Heart left ventricle (tissue), 16 donors: Measurements from ENCODE around the gene RAI1. TPM values are rescaled to one million over a fixed set of nuclear protein-coding genes. Genes with fewer than 3 reads are reported as not detected.

ENCODE experiments used
- ATAC-seq, 4 donors: fragments of 200-7000 bp; cut with Tn5 transposase; one replicate each; pipeline ENCODE4 v1.9.1; 2020 to 2022; ENCODE audit warnings: moderate library complexity in 4 of 4, mild to moderate bottlenecking in 3 of 4, moderate number of reproducible peaks in 1 of 4
- DNase-seq, 5 donors: peaks; one replicate each; pipeline ENCODE4 v3.0.0-alpha.2; 2020
- H3K27ac ChIP-seq, 12 donors: fragments of 200-600 bp; sonication (generic) in 4 of 12; one replicate each; pipeline versions ENCODE4 v1.5.0 to v1.8.0; 2016 to 2022; ENCODE audit warnings: mild to moderate bottlenecking in 2 of 12
- H3K27me3 ChIP-seq, 9 donors: fragments of 200-600 bp; sonication (generic) in 2 of 9; one replicate each; pipeline versions ENCODE4 v1.5.1 to v1.8.0; 2016 to 2022; ENCODE audit warnings: mild to moderate bottlenecking in 3 of 9
- H3K36me3 ChIP-seq, 9 donors: fragments of 200-600 bp; sonication (generic) in 2 of 9; one replicate each; pipeline versions ENCODE4 v1.5.0 to v1.8.0; 2018 to 2022; ENCODE audit warnings: mild to moderate bottlenecking in 2 of 9
- H3K4me1 ChIP-seq, 12 donors: fragments of 200-600 bp; sonication (generic) in 4 of 12; one replicate each; pipeline versions ENCODE4 v1.5.0 to v1.8.0; 2016 to 2022; ENCODE audit warnings: mild to moderate bottlenecking in 3 of 12
- H3K4me3 ChIP-seq, 12 donors: fragments of 200-600 bp; sonication (generic) in 4 of 12; one replicate each; pipeline versions ENCODE4 v1.5.0 to v1.8.0; 2017 to 2022; ENCODE audit warnings: mild to moderate bottlenecking in 9 of 12, moderate library complexity in 4 of 12
- H3K9me3 ChIP-seq, 12 donors: fragments of 200-600 bp; sonication (generic) in 4 of 12; one replicate each; pipeline versions ENCODE4 v1.5.0 to v1.8.0; 2016 to 2022; ENCODE audit warnings: mild to moderate bottlenecking in 1 of 12
- POLR2A ChIP-seq, 2 donors: fragments of 450-650 bp; IDR thresholded peaks; one replicate each; pipeline ENCODE4 v1.6.1; 2017; ENCODE audit warnings: antibody characterized with exemption in 2 of 2, mild to moderate bottlenecking in 2 of 2, moderate library complexity in 2 of 2
- WGBS, 4 donors: extraction: QIAGEN DNeasy Blood & Tissue Kit in 2 of 4; methylation state at CpG; one replicate each; pipeline versions ENCODE4 v1.1.5 to v1.1.7; 2013 to 2018; 5-methylcytosine and 5-hydroxymethylcytosine counted together
- intact Hi-C, 10 donors: fragments of 100-400 bp; cut with DNase I; formaldehyde crosslinking; loops; one replicate each; pipeline versions ENCODE4 v1.11.1 to v1.14.2; 2022
- polyA plus RNA-seq, 2 donors: library from polyadenylated mRNA; stranded (reverse); fragments of 200-250 nt; gene quantifications; one replicate each; pipeline ENCODE4 v1.2.3, GENCODE V29; 2013
- total RNA-seq, 9 donors: library from RNA; depleted of rRNA in 2 of 9; stranded (reverse); fragments of >200 nt in 2 of 9; fragmentation: NEBNext Ultra II Directional in 3 of 9; extraction: Animal tissue kit (Norgen Biotek cat#: 25700) in 3 of 9; gene quantifications; one replicate each; pipeline versions ENCODE4 v1.1.0 to v1.2.4, GENCODE V29; 2016 to 2023
- TF ChIP-seq, protein P1 (sequence below), 12 donors: fragments of 200-600 bp; sonication (generic) in 4 of 12; IDR thresholded peaks; one replicate each; pipeline versions ENCODE4 v1.5.0 to v1.8.0; 2018 to 2022; ENCODE audit warnings: antibody characterized with exemption in 12 of 12, mild to moderate bottlenecking in 5 of 12
- donor health status: ischemic (EF 13 %, LVEDD 7.1; RV severe dilation, severe dysfunction).
- donor health status: healthy with polysubstance abuse.
- donor health status: DM: no; HTN: yes; CAD: no.
- donor health status: DM: no; HTN: no; CAD: no.
- donor health status: ischemic (EF 25% LVEDD 6.9; RV normal size, moderate dysfunction).
- donor health status: ischemic (EF 25% LVEDD 5.7; RV mildly dilated, moderate dysfunction).
- donor health status: healthy.
- donor health status: DM: yes; HTN: yes; CAD: no.
- donor health status: ischemic (EF 35%, LVEDD 5.7; RV mildly dilated, moderate dysfunction).
- donor health status: nonischemic (EF 11% LVEDD 7.7; RV severe dilation, severe dysfunction).
- donor health status: DM: yes; HTN: yes; CAD: no.
- donor health status: PGD.
- donor health status: ischemic (EF 29% LVEDD 5.4; RV normal size, mild dysfunction).
- donor health status: nonischemic (EF 23%, LVEDD 6.1; RV moderate dilation, normal function).

Gene RAI1
- total and polyA plus RNA-seq, 11 donors = 15.1 to 37.2 (median 20.8) TPM

GRCh38 chr17:17680477-17681186 lies 626 bp upstream of the RAI1 start:
- Histone ChIP-seq H3K4me3 (peak overlapping the region in 10 of 12 donors; percentile 69 to 96 (median 81)), H3K27ac (peak overlapping the region in 11 of 12 donors; percentile 93 to 97 (median 96))

DNA sequence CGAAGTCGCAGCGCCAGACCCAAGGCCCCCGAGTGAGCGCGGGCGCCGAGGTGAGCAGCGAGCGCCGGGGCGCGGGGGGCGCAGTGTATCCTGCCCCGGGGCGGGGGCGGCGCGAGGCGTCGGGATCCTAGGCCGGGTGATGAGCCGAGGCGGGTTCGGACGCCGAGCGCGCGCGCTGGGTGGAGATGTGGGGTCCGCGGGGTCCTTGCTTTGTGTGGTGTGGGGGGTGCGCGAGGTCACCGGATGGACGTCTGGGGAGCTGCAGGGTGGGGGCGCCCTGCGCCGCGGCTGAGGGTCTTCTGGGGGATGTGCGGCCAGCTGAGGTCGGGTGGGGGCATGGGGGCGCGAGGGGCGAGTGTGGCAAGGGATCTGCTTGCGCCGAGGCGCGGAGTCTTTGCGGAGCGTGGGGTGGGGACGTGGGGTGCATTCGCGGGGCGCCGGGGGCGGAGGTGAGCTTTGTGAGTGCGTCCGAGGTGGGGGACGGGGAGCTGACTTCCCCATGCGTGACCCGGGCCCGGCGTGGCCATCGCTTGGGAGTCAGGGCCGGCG lies 560 bp downstream of the RAI1 start:
- no peak for TF ChIP-seq POLR2A (IDR thresholded peaks at IDR 0.05)
- TF ChIP-seq, protein P1, sequence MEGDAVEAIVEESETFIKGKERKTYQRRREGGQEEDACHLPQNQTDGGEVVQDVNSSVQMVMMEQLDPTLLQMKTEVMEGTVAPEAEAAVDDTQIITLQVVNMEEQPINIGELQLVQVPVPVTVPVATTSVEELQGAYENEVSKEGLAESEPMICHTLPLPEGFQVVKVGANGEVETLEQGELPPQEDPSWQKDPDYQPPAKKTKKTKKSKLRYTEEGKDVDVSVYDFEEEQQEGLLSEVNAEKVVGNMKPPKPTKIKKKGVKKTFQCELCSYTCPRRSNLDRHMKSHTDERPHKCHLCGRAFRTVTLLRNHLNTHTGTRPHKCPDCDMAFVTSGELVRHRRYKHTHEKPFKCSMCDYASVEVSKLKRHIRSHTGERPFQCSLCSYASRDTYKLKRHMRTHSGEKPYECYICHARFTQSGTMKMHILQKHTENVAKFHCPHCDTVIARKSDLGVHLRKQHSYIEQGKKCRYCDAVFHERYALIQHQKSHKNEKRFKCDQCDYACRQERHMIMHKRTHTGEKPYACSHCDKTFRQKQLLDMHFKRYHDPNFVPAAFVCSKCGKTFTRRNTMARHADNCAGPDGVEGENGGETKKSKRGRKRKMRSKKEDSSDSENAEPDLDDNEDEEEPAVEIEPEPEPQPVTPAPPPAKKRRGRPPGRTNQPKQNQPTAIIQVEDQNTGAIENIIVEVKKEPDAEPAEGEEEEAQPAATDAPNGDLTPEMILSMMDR (IDR thresholded peaks at IDR 0.05) = peak in 2 of 12 donors; percentile 5 to 37
- H3K9me3 ChIP-seq = no peaks in the 10 kb centered on the region
- H3K36me3 ChIP-seq = no peaks in the 10 kb centered on the region
- 0 to 2% (median 1%) methylated on average over 10 to 68 of the region's 68 CpGs for WGBS, 4 donors
- DNase-seq (peak; percentile 50 to 72 (median 58)), ATAC-seq (peak in 3 of 4 donors; percentile 23 to 33 (median 29))
- intact Hi-C loops = loop anchor here (1.0 to 10.0 kb wide), 22 partner anchors 43 to 355 kb away; partner anchors contain the start of genes ATPAF2 (in 2 of the 10) and GID4 (in 2 of the 10)
- H3K4me3 ChIP-seq = peak overlapping the region; percentile 68 to 96 (median 81)
- H3K4me1 ChIP-seq = peaks cover 15 to 51% (median 35%) of the 10 kb centered on the region in 12 donors
- no peaks in the 10 kb centered on the region for H3K27me3 ChIP-seq
- H3K27ac ChIP-seq = peak overlapping the region; percentile 90 to 97 (median 96)

More at GRCh38 chr17:17680477-17681186, 626 bp upstream of the RAI1 start:
- Histone ChIP-seq H3K9me3 (no peaks in the 10 kb centered on the region), H3K36me3 (no peaks in the 10 kb centered on the region), H3K27me3 (no peaks in the 10 kb centered on the region), H3K4me1 (peaks cover 11 to 39% (median 26%) of the 10 kb centered on the region in 12 donors)
- WGBS, 4 donors = 49 to 65% (median 51%) methylated on average over 10 to 12 of the region's 12 CpGs
- TF ChIP-seq, protein P1 (IDR thresholded peaks at IDR 0.05) = no peak
- no peak for TF ChIP-seq POLR2A (IDR thresholded peaks at IDR 0.05)
- ATAC-seq (no peak), DNase-seq (no peak)
- intact Hi-C loops = loop anchor here (1.0 to 10.0 kb wide), 22 partner anchors 44 to 357 kb away; partner anchors contain the start of genes ATPAF2 (in 2 of the 10) and GID4 (in 2 of the 10)

- WGBS, 4 donors = 0% methylated on average over 22 to 49 of the region's 49 CpGs
- Histone ChIP-seq H3K4me3 (peak overlapping the region; percentile 68 to 96 (median 81)), H3K27ac (peak overlapping the region; percentile 90 to 97 (median 96)), H3K4me1 (peaks cover 15 to 56% (median 36%) of the 10 kb centered on the region in 12 donors), H3K27me3 (no peaks in the 10 kb centered on the region), H3K9me3 (no peaks in the 10 kb centered on the region), H3K36me3 (no peaks in the 10 kb centered on the region)
- peak in 3 of 4 donors; percentile 38 to 58 (median 54) for ATAC-seq
- intact Hi-C loops = loop anchor here (2.0 to 10.0 kb wide), 15 partner anchors 45 to 355 kb away; partner anchors contain the start of genes ATPAF2 (in 2 of the 10) and GID4 (in 2 of the 10)
- TF ChIP-seq, protein P1 (IDR thresholded peaks at IDR 0.05) = no peak
- TF ChIP-seq POLR2A (IDR thresholded peaks at IDR 0.05) = no peak
- peak; percentile 61 to 79 (median 68) for DNase-seq
Measured at GRCh38 chr17:17682293-17682736, 1.1 kb downstream of the RAI1 start.
